Natural killer cell treated with Interleukin-12 subunit alpha and Interleukin-12 subunit beta and Interleukin-15 and Interleukin-18, amount 100 ng/mL, for 72 hours (primary cell): ENCODE data around the gene AKAP13. TPM values are rescaled to one million over a fixed set of nuclear protein-coding genes. Genes with fewer than 3 reads are reported as not detected.

Experiments used
- ATAC-seq, 2 donors: fragments of 150-1000 bp; cut with Tn5 transposase in 1 of 2; sonication (Bioruptor Pico), chemical (Tn5 transposase) in 1 of 2; 2 replicates each; pipeline ENCODE4 v1.10.0; 2021
- DNase-seq: peaks from one replicate; pipeline ENCODE4 v3.0.0; 2022; ENCODE audit warnings: low spot score
- H3K27ac Mint-ChIP-seq, 2 donors: 1 replicate in 1 of 2; 2 replicates in 1 of 2; pipeline ENCODE4 v1.8.0; 2022; ENCODE audit warnings: mixed read lengths in 2 of 2, mild to moderate bottlenecking in 1 of 2, moderate library complexity in 1 of 2
- H3K27me3 Mint-ChIP-seq, 2 donors: 1 replicate in 1 of 2; 2 replicates in 1 of 2; pipeline ENCODE4 v1.8.0; 2022; ENCODE audit warnings: mixed read lengths in 2 of 2
- H3K36me3 Mint-ChIP-seq: one replicate; pipeline ENCODE4 v1.8.0; 2022; ENCODE audit warnings: mixed read lengths
- H3K4me1 Mint-ChIP-seq, 2 donors: 1 replicate in 1 of 2; 2 replicates in 1 of 2; pipeline ENCODE4 v1.8.0; 2022; ENCODE audit warnings: low read depth in 2 of 2, mixed read lengths in 2 of 2, mild to moderate bottlenecking in 1 of 2
- H3K4me3 Mint-ChIP-seq: one replicate; pipeline ENCODE4 v1.8.0; 2022; ENCODE audit warnings: mixed read lengths
- H3K9me3 Mint-ChIP-seq: 2 replicates; pipeline ENCODE4 v1.8.0; 2022; ENCODE audit warnings: mixed read lengths
- total RNA-seq, 2 donors: library from RNA; stranded (reverse); gene quantifications; one replicate each; pipeline ENCODE4 v1.2.3, GENCODE V29; 2022

The AKAP13 gene
- total RNA-seq, 2 donors from 2014 or later, result 142 to 176 TPM

DNA sequence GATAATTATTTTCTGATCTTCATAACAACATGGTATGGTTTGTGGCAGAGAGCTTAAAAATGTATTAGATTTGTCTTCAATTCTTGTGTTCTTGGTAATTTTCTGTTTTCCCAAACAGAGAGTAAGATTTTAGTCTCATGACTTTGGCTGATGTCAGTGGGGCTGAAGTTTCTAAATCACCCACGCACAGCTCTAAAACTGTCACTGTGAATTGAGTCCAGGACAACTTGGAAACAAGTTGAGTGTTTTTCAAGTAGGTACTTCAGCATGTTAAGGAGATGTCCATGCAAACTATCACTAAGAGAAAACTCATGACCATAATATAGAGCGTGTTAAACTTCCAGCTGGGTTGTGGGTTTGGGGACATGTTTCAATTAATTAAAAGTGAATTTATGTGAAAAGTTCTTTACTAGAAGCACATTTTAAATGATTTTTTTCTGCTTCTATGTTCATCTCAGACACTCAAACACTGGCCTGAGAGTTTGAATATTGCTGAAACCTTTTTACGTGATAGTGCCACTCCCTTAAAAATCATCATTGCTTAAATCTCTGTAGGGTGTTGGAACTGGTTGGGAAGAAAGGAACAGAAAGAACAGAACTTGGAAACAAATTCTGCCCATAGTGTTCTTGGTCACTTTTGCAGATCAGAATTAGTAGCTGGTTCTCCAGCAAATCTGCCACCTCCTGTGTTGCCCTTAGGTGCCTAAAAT, 324.5 kb downstream of the AKAP13 start:
- peaks cover 19% of the 10 kb centered on the region for H3K36me3 Mint-ChIP-seq
- ATAC-seq, result no peak
- H3K4me1 Mint-ChIP-seq, result peaks cover 73 to 82% of the 10 kb centered on the region in 2 donors
- H3K27ac Mint-ChIP-seq, result peak overlapping the region; percentile 98
- no peaks in the 10 kb centered on the region for H3K9me3 Mint-ChIP-seq
- H3K27me3 Mint-ChIP-seq, result no peaks in the 10 kb centered on the region
- no peak for DNase-seq
- H3K4me3 Mint-ChIP-seq, result peak overlapping the region; percentile 91

DNA sequence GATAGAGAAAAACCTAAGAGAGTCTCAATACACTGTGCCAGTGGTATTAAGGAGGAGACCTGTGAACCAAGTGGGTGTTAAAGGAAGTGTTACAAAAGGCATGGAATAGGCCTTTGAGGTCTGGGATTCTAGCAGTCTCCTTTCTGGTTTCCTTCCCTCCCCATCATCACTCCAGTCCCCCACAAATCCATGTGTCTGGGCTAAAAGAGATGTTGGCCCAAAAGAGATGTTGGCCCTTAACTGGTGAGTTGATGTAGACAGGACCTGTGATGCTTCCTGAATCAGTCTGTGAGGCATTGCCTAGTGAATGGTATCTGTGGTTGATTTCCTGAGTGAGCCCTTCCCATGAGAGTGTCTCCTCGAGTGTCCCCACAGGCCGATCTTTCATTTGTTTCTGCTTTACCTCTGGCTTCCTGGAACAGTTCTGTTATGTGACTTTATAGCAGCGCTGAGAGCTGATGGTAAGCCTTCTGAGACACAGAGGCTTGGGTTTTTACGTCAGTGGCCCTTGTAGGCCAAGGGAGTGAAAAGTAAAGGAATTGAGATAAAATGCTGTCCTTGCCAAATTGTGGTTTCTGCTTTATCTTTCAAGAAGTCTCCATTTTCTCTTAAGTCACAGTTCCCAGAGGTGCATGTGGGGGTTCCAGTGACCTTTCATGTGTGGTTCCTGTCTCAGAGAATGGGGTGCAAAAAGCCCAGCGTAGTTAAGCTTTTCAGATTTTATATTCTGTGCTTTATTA, 326.5 kb downstream of the AKAP13 start:
- Mint-ChIP-seq H3K27me3 (no peaks in the 10 kb centered on the region), H3K27ac (peak overlapping the region; percentile 98), H3K4me1 (peaks cover 82 to 86% of the 10 kb centered on the region in 2 donors), H3K36me3 (peaks cover 11% of the 10 kb centered on the region), H3K9me3 (no peaks in the 10 kb centered on the region), H3K4me3 (peak overlapping the region; percentile 90)
- DNase-seq, result peak; percentile 67
- peak; percentile 43 to 50 for ATAC-seq

DNA sequence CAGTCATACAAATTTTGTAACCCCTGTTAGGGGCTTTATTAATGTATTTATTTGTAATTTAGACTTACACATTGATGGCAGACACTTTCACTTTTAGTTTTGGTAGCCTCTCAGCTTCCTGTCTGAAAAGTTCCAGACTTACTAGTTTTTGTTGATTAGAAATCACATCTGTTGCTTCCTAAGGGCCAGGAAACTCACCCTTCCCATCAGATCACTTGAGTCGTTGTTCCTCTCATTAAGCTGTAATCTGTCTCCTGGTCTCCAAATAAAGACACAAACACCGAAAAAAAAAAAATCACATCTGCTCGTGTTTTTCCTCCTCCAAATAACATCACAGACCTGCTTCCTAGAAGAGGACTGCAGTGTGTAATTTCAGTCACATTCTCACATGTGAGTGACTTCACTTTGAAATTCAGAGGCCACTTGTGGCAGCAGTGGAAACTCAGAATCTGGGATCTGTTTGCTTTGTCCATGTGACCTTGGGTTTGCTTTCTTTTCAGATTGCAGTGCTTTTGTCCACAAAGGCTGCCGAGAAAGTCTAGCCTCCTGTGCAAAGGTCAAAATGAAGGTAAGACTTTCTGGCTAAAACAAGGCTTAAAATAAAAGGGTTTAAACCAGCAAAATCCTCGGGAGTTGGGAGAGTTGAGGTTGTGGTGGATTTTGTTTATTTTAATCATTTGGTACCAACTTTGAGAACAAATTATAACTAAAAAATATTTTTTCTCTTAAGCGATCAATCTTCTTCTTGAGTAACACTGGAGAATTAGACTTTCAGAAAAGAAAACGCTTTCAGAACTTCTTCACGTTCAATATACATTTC, 327.3 kb downstream of the AKAP13 start:
- DNase-seq, result no peak
- peak overlapping the region; percentile 98 for H3K27ac Mint-ChIP-seq
- peaks cover 80 to 85% of the 10 kb centered on the region in 2 donors for H3K4me1 Mint-ChIP-seq
- peaks cover 16% of the 10 kb centered on the region for H3K36me3 Mint-ChIP-seq
- peak in 1 of 2 donors; percentile 52 for ATAC-seq
- H3K4me3 Mint-ChIP-seq, result peak overlapping the region; percentile 90
- H3K9me3 Mint-ChIP-seq, result no peaks in the 10 kb centered on the region
- no peaks in the 10 kb centered on the region for H3K27me3 Mint-ChIP-seq

DNA sequence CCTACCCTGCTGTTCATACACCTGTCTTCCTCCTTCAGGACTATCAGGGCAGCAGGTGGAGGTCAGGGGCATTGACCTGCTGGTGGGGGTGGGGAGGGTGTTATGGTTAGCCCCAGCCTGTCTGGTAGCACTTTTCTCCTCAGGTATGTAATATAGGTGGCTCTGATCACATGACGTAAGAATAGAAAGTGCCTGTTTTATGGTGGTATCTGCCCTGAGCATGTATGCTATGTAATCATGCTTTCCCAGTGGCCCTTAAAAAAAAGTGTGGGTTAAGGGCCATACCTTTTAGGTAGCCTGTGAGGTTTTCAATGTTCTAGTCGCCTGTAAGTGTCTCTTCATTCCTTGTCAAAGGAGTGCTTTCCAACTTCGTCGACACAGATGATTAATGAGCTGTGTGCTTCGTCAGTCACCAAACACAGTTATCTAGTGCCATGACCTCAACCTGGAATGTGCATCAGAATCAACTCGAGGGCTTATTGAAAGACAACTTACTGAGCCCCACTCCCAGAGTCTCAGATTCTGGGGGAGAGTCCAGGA, 328.1 kb downstream of the AKAP13 start:
- DNase-seq (no peak), ATAC-seq (no peak)
- peaks cover 81 to 85% of the 10 kb centered on the region in 2 donors for H3K4me1 Mint-ChIP-seq
- no peaks in the 10 kb centered on the region for H3K9me3 Mint-ChIP-seq
- peak overlapping the region; percentile 90 for H3K4me3 Mint-ChIP-seq
- peaks cover 22% of the 10 kb centered on the region for H3K36me3 Mint-ChIP-seq
- no peaks in the 10 kb centered on the region for H3K27me3 Mint-ChIP-seq
- H3K27ac Mint-ChIP-seq, result peak overlapping the region; percentile 98

DNA sequence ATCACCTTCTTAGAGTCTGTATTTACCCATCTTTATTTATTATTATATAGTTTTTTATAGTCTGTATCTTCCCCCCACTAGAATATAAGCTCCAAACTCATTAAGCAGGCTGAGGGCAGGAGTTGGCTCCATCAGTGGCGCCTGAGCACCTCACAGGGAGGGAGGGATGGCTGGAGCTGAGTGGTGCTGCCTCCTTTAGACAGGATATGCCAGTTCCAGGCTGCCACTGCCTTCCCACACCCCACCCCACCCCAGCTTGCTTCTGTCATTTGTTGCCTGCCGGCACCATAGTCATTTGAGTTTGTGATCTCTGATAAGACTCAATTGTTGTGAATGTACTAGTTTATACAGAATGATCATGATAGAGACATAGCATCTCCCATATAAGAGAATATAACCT, 328.8 kb downstream of the AKAP13 start:
- no peaks in the 10 kb centered on the region for H3K27me3 Mint-ChIP-seq
- H3K9me3 Mint-ChIP-seq, result no peaks in the 10 kb centered on the region
- H3K27ac Mint-ChIP-seq, result peak overlapping the region; percentile 98
- peaks cover 29% of the 10 kb centered on the region for H3K36me3 Mint-ChIP-seq
- DNase-seq, result no peak
- ATAC-seq, result no peak
- H3K4me3 Mint-ChIP-seq, result peak overlapping the region; percentile 90
- H3K4me1 Mint-ChIP-seq, result peaks cover 81 to 82% of the 10 kb centered on the region in 2 donors

DNA sequence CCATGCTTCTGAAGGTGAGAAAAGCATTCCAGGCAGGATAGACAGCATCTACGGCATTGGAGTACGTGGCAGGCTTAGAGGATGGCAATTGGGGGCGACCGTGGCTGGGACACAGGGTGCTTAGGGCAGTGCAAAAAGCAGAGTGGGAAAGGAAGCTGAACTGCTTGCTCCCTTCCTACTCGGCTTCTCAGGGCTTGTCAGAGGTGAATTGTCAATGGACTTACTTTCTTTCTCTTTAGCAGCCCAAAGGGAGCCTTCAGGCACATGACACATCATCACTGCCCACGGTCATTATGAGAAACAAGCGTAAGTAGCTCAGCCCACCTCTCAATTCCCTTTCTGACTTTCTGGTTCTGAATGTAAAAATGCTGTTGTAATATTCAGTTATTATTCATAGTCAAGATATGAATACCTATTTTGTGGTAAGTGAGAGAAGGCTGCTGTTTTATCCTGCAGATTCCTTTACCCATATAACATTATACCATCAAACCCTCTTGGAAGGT, 330.0 kb downstream of the AKAP13 start:
- Mint-ChIP-seq H3K27ac (peak overlapping the region; percentile 98), H3K27me3 (no peaks in the 10 kb centered on the region), H3K4me3 (peak overlapping the region; percentile 80), H3K36me3 (peaks cover 29% of the 10 kb centered on the region), H3K4me1 (peaks cover 75 to 78% of the 10 kb centered on the region in 2 donors), H3K9me3 (no peaks in the 10 kb centered on the region)
- DNase-seq (no peak), ATAC-seq (peak; percentile 80 to 88)

DNA sequence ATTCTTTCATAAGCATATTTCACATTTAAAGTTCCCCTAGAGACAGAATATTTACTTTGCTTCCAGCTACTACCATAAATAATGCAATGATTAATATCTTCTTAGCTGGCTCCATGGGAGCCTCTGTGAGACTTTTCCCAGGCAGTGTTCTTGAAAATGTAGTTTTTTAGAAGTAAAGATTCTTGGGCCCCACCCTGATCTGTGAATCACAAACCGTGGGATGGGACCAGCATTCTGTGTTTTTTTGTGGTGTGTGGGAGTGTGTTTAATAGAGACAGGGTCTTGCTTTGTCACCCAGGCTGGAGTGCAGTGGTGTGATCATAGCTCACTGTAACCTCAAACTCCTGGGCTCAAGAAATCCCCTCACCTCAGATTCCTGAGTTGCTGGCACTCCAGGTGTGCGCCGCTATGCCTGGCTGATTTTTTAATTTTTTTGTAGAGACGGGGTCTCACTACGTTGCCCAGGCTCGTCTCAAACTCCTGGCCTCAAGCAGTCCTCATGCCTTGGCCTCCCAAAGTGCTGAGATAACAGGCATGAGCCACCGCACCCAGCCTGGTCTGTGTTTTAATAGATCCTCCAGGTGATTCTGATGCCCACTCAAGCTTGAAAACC, 331.3 kb downstream of the AKAP13 start:
- ATAC-seq (no peak), DNase-seq (no peak)
- H3K4me1 Mint-ChIP-seq, result peaks cover 69 to 73% of the 10 kb centered on the region in 2 donors
- no peaks in the 10 kb centered on the region for H3K27me3 Mint-ChIP-seq
- H3K36me3 Mint-ChIP-seq, result peaks cover 30% of the 10 kb centered on the region
- H3K9me3 Mint-ChIP-seq, result no peaks in the 10 kb centered on the region
- peak overlapping the region; percentile 98 for H3K27ac Mint-ChIP-seq
- H3K4me3 Mint-ChIP-seq, result no peak overlapping the region

DNA sequence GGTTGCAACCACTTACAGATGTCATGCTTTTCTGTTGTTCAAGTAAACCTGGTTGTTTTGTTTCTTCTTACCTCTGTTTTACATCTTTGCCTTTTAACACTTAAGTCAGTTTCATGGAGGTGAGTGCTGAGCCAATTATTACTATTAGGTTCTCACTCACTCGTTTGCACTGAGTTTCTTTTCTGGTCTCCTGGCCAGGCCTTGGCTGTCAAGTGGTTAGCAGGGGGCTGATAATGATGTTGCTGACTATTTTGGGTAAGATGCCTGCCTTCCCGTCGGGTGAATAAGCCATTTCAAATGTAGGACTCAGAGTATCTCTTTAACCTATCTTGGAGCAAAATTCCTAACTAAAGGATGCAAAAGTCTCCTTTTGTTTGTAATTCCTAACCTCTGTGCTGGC, 335.9 kb downstream of the AKAP13 start:
- peaks cover 52% of the 10 kb centered on the region for H3K36me3 Mint-ChIP-seq
- H3K4me1 Mint-ChIP-seq, result peaks cover 53 to 54% of the 10 kb centered on the region in 2 donors
- H3K27ac Mint-ChIP-seq, result peak overlapping the region; percentile 63 to 90
- DNase-seq, result no peak
- H3K9me3 Mint-ChIP-seq, result no peaks in the 10 kb centered on the region
- no peak for ATAC-seq
- H3K4me3 Mint-ChIP-seq, result no peak overlapping the region
- H3K27me3 Mint-ChIP-seq, result no peaks in the 10 kb centered on the region

DNA sequence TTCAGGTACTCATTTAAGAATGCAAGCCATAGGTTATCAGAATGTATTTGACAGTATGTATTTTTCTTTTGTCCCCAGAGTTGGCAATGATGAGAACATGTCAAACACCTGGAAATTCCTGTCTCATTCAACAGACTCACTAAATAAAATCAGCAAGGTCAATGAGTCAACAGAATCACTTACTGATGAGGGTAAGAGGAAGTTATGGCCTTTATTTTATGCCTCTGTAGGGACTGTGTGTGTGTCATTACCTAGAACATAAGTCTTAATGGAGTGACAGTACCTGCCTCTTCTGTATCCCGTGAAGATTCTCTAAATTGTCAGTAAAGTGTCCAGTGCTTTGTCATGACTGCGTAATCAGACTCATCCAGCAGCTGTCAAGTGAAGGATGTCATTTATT, 336.8 kb downstream of the AKAP13 start:
- Mint-ChIP-seq H3K27me3 (no peaks in the 10 kb centered on the region), H3K27ac (peak overlapping the region; percentile 63 to 90), H3K9me3 (no peaks in the 10 kb centered on the region), H3K4me3 (no peak overlapping the region), H3K36me3 (peaks cover 56% of the 10 kb centered on the region), H3K4me1 (peaks cover 46% of the 10 kb centered on the region in 2 donors)
- ATAC-seq (no peak), DNase-seq (no peak)

DNA sequence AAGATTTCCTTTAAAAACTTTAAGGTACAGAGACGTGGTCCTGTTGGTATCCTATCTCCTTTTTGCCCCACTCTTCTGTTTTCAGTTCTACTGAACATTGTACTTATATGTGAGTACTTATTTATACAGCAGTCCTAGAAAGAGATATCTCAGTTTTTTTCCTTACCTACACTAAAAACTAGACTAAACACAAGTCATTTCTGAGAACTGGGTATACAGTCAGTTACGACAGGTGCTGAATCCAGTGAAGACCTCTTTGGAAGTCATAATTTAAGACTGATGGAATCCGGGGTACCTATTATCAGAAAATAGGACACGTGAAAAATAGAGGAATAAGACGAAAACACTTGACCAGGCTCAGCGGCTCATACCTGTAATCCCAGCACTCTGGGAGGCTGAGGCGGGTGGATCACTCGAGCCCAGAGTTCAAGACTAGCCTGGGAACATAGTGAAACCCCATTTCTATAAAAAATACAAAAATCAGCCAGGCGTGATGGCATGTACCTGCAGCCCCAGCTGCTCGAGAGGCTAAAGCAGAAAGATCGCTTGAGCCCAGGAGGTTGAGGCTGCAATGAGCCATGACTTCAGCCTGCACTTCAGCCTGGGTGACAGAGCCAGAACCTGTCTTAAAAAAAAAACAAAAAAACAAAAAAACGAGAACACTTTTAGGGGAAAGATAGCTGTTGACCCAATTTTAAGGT, 338.0 kb downstream of the AKAP13 start:
- H3K36me3 Mint-ChIP-seq, result peaks cover 55% of the 10 kb centered on the region
- H3K4me1 Mint-ChIP-seq, result peaks cover 42 to 44% of the 10 kb centered on the region in 2 donors

DNA sequence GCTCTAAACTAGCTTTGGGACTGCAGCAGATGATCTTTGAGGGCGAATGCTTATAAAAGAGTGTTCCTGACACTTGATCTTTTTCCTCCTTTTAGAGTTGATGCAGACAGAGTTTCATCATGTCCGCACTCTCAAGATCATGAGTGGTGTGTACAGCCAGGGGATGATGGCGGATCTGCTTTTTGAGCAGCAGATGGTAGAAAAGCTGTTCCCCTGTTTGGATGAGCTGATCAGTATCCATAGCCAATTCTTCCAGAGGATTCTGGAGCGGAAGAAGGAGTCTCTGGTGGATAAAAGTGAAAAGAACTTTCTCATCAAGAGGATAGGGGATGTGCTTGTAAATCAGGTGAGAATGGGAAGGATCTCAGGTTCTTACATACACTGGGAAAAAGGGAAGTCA, 338.6 kb downstream of the AKAP13 start:
- H3K4me3 Mint-ChIP-seq, result no peak overlapping the region
- H3K9me3 Mint-ChIP-seq, result no peaks in the 10 kb centered on the region
- H3K27me3 Mint-ChIP-seq, result no peaks in the 10 kb centered on the region
- peaks cover 38 to 42% of the 10 kb centered on the region in 2 donors for H3K4me1 Mint-ChIP-seq
- peak overlapping the region; percentile 63 to 90 for H3K27ac Mint-ChIP-seq
- H3K36me3 Mint-ChIP-seq, result peaks cover 51% of the 10 kb centered on the region
- ATAC-seq (no peak), DNase-seq (no peak)

More for the DNA sequence above, 338.0 kb downstream of the AKAP13 start:
- Mint-ChIP-seq H3K27ac (peak overlapping the region; percentile 63 to 90), H3K9me3 (no peaks in the 10 kb centered on the region), H3K4me3 (no peak overlapping the region), H3K27me3 (no peaks in the 10 kb centered on the region)
- ATAC-seq, result no peak
- no peak for DNase-seq

DNA sequence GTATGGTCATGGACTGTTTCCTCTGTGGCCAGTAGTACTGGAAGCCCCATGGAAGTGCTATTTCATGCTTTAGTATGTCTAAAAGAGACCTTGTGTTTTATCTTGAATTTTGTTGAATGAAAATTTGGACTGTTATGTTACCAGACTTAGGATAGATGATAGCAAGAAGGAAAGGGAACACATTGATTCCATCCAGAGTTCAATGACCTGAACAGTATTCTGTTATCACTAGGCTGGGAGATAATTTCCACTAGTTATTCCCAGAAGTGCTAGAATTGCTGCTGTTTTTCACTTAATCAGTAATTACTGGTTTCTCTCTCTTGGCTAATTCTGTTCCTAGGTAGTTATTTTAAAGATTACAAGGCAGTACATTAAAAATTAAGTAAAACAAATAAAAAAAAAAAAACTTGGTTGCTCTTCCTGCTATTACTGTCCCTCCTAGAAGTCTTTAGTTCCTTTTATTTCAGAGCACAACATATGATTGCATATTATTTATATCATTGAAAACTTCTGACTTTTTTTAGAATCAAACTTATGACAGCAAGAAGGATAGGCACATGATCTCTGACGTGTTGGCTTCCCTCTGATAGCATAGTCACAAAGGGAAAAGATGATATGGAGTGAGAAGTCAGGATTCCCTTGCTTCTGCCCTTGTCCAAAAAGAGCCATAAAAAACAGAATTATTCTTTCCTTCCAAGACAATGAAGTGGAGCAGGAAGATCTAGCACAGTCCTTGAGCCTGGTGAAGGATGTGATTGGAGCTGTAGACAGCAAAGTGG, 342.2 kb downstream of the AKAP13 start:
- H3K36me3 Mint-ChIP-seq, result peaks cover 52% of the 10 kb centered on the region

More for the DNA sequence above, 342.2 kb downstream of the AKAP13 start:
- ATAC-seq, result no peak
- Mint-ChIP-seq H3K9me3 (no peaks in the 10 kb centered on the region), H3K27me3 (no peaks in the 10 kb centered on the region), H3K4me3 (no peak overlapping the region), H3K4me1 (peaks cover 37% of the 10 kb centered on the region in 2 donors), H3K27ac (peak overlapping the region; percentile 96 to 98)
- no peak for DNase-seq
